NCI-H2029 (cell line): ENCODE measurements around the gene ARF3.

Experiments
- DNase-seq: peaks from one replicate; lab custom pipeline; 2025; lab: John Stamatoyannopoulos, UW

Gene ARF3

DNA sequence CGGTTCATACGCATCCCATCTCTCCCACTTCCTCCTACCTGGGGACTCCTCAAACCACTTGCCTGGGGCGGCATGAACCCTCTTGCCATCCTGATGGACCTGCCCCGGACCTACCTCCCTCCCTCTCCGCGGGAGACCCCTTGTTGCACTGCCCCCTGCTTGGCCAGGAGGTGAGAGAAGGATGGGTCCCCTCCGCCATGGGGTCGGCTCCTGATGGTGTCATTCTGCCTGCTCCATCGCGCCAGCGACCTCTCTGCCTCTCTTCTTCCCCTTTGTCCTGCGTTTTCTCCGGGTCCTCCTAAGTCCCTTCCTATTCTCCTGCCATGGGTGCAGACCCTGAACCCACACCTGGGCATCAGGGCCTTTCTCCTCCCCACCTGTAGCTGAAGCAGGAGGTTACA is 24.5 kb upstream of the ARF3 start:
- DNase-seq = no peak

DNA sequence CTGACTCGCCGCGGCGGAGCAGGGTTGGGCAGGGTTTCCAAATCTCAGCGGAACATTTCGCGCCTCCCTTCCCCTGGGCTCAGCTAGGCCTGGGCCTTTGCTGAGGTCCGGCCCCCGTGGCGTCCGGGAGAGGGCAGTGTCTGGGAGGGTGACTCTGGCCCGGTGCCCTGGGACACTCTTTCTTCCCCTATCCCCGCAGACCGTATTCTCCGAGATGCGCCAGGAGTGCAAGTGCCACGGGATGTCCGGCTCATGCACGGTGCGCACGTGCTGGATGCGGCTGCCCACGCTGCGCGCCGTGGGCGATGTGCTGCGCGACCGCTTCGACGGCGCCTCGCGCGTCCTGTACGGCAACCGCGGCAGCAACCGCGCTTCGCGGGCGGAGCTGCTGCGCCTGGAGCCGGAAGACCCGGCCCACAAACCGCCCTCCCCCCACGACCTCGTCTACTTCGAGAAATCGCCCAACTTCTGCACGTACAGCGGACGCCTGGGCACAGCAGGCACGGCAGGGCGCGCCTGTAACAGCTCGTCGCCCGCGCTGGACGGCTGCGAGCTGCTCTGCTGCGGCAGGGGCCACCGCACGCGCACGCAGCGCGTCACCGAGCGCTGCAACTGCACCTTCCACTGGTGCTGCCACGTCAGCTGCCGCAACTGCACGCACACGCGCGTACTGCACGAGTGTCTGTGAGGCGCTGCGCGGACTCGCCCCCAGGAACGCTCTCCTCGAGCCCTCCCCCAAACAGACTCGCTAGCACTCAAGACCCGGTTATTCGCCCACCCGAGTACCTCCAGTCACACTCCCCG is 23.9 kb upstream of the ARF3 start:
- no peak for DNase-seq

DNA sequence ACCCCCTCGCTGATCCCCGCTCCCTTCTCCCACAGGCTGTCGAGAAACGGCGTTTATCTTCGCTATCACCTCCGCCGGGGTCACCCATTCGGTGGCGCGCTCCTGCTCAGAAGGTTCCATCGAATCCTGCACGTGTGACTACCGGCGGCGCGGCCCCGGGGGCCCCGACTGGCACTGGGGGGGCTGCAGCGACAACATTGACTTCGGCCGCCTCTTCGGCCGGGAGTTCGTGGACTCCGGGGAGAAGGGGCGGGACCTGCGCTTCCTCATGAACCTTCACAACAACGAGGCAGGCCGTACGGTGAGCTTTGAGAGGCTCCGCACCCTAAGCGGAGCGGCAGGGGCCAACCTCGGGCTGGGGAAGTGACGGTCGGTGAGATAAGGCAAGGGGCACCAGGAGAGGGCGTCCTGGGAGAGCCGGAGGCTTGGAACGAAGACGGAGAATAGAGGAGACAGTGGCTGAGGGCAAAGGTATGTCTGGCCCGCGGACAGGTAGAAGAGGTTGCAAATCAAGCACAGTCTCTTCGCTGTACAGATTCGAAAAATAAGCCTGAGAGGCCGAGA is 23.2 kb upstream of the ARF3 start:
- no peak for DNase-seq

GRCh38 chr12:48979602-48980388 is 22.5 kb upstream of the ARF3 start:
- DNase-seq = no peak

DNA sequence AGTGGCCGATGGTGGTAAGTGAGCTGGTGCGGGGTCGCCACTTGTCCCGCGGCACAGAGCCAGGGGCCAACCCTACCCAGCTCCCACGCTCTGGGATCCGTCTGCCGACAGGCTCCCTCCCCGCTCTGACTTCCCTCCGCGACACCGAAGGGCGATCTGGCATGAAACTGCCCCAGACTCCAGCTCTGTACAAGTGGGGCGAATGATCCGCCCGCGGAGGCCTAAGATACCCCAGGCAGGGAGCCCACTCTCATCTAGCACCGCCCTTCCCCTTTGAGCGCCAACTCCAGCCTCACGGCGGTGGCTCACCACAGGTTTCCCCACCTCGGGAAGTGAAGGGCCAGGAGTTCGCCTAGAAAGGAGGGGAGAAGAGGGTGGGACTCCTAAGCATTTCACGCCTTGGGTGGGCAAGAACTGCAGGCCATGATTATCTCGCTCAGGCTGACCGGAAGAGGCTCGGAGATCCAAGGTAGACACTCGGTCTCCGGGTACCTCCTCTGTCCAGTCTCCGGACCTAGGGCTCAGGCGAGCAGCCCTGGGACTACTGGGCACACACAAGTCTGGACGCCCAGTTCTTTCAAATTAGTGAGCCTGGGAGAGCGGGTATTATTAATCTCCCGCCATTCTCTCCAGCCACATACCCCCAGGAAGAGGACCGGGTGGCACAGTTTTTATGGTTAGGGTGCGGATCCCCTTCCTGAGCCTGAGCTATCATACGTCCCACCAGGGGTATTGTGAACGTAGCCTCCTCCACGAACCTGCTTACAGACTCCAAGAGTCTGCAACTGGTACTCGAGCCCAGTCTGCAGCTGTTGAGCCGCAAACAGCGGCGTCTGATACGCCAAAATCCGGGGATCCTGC is 21.7 kb upstream of the ARF3 start:
- DNase-seq = no peak

DNA sequence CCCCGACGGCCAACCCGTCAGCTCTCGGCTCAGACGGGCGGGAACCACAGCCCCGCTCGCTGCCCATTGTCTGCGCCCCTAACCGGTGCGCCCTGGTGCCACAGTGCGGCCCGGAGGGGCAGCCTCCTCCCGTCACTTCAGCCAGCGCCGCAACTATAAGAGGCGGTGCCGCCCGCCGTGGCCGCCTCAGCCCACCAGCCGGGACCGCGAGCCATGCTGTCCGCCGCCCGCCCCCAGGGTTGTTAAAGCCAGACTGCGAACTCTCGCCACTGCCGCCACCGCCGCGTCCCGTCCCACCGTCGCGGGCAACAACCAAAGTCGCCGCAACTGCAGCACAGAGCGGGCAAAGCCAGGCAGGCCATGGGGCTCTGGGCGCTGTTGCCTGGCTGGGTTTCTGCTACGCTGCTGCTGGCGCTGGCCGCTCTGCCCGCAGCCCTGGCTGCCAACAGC is 21.0 kb upstream of the ARF3 start, which contains the start of gene WNT1:
Gene WNT1 (plus strand): TSS at position 32 of the 450 bp plus-strand sequence. CDS start 329 bp downstream, at position 361.
- DNase-seq = no peak

GRCh38 chr12:48977290-48978281 is 20.3 kb upstream of the ARF3 start:
- DNase-seq = no peak

GRCh38 chr12:48973941-48974673 is 16.8 kb upstream of the ARF3 start:
- no peak for DNase-seq

DNA sequence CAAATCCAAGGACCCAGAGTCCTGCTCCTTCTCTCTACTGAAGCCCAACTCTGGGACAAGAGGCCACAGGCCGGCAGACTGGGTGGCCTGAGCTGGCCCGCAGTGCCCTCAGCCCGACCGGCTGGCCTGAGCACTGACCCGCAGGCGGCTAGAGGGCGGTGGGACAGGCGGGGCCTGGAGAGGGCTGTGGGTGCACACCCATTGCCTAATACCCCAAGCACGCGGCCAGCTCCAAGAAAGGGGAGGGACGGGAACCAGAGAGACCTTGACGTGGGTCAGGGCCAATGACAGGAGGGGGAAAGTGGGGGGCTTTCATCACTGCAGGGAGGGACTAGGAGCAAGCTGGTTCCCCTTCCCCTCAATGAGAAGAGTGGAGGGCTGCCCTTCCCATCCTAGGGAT is 16.2 kb upstream of the ARF3 start:
- no peak for DNase-seq

- DNase-seq = no peak
These were observed 15.7 kb upstream of the ARF3 start for GRCh38 chr12:48972952-48973483.

DNA sequence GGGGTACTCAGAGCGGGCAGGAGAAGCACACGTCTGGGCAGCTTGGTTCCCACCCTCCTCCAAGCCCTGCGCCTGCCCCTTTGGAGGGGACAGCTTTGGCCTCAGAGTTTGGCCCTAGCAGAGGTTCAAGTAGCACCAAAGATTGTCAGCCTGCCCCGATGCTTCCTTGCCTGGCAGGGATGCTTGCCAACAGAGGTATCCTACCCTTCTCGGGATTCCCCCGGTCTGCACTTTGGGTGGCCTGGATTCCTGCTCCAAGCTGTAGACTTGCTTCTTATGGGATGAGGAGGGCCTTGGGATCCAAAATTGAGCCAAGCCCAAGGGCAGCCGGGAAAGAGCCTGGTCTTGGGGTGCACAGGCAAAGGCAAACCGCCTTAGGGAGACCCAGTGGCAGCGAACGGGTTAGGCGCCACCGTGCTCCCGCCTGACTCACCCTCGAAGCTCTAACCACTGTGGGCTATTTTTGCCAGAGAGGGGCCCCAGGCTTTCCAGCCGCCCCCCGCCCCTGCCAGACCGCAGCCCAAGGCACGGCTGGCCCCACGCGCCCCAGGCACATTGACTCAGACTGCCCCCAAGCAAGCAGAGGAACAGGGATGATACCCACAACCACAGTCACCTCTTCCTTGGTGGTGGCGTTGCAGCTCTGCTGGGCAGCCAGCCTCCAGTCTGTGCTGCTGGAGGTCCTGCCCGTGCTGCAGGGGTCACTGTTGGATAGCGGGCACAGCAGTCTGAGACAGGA is 15.1 kb upstream of the ARF3 start:
- DNase-seq = no peak

- no peak for DNase-seq
These were observed 13.5 kb upstream of the ARF3 start for GRCh38 chr12:48970702-48971334.

GRCh38 chr12:48969833-48970701 is 12.8 kb upstream of the ARF3 start:
- no peak for DNase-seq

GRCh38 chr12:48969160-48969771 is 12.0 kb upstream of the ARF3 start:
- no peak for DNase-seq

GRCh38 chr12:48968467-48968866 is 11.2 kb upstream of the ARF3 start:
- no peak for DNase-seq

- no peak for DNase-seq
These were observed 10.7 kb upstream of the ARF3 start for GRCh38 chr12:48967991-48968390.
